NCI-H446 (cell line): ENCODE results near the gene SNCAIP.
A peak's percentile ranks its signal among the peaks of the same experiment; 100 is the strongest.

ENCODE experiments used
- DNase-seq, 2 experiments: peaks; one replicate each; lab custom pipeline; 2025; lab: John Stamatoyannopoulos, UW

The SNCAIP gene

DNA sequence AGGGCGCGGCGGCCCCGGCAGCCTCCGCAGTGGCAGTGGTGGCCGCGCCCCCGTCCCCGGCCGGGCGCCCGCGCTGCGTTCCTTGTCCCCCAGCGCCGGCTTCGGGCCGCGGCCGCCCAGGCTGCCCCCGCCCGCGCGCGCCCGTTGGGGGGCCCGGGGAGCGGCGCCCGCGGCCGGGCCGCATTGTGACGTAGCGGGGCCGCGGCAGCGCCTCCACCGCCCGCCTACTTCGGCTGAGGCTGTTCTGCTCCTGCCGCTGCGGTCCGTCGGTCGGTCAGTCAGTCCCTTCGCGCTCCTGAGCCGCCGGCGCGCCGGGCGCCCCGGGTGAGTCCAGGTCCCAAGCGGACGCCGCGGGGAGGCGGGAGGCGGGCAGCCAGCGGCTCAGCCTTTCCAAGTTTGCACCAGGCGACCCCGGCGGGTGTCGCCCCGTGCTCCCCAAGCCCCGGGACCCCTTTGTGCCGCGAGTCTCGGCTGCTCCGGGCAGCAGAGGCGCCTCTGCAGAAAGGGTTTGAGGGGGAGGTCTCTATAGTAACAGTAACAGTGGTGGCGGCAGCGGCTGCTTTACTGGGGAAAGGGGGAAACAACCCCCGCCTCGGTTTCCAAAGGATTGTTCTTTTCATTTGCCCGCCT lies at the start of gene SNCAIP:
Gene SNCAIP, plus strand, starts transcription at position 277 of the 630 bp plus-strand sequence. CDS start 78,898 bp downstream, outside the sequence.
- peak in 1 of 2 experiments; percentile 42 for DNase-seq

DNA sequence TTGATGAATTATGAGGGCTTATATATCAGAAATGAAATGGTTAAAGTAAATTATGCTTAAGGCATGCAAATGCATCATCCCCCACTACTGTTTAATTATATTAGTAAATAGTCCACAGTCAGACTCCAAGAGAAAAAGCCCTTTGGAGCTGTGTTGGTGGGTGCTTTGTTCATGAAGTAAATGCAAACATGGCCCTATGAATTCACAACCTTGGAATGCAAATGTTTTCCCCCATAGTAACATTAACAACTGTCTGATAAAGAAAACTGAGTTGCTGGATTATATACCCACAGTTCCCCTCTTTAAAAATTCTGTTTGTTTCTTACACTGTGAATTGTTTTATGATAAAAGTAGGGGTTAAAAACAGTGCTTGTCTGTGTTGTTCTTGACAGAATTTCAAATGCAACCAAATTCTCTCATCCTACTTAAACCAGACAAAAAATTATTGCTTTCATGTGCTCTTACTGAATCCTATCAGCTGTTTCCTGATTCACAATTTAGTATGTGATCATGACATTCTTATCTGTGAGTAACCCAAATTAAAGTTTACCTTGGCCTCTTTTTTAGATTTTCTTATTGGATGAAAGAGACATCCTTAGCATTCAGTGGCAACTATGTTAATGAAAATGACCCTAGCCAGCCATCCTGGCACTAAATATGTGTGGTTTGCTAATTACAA lies 48.5 kb upstream of the SNCAIP start:
- DNase-seq, result no peak

DNA sequence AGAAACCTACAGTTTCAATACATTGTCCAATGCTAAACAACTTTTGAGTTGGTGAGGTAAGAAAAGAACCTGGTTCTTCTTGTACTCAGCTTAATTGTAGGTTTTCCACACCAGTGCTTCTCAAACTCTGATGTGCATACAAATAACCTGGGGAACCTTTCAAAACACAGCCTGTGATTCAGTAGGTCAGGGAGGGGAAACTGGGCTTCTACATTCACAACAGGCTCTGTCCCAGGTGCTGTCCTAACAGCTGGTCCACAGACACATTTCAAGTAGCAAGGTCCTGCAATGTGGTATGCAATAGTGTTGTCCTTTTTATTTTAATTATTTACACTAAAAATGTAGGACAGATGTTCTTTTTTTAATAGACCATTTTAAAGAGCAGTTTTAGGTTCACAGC lies 47.4 kb upstream of the SNCAIP start:
- DNase-seq, result no peak

DNA sequence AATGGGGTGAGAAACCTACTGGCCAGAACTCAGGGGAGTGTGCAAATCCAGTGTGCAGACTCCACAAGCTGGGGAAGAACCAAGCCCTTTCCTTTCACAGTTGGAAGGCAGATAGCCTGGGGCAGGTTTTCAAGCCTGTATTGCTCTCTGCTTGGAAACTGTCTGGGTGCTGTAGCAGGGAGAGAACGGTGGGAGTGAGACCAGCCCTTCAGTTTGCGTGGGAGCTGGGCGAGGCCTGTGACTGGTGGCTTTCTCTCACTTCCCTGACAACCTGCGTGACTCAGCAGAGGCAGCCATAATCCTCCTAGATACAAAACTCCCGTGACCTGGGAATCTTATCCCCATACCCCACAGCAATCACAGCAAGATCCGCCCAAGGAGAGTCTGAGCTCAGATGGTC lies 44.9 kb upstream of the SNCAIP start:
- DNase-seq, result no peak

DNA sequence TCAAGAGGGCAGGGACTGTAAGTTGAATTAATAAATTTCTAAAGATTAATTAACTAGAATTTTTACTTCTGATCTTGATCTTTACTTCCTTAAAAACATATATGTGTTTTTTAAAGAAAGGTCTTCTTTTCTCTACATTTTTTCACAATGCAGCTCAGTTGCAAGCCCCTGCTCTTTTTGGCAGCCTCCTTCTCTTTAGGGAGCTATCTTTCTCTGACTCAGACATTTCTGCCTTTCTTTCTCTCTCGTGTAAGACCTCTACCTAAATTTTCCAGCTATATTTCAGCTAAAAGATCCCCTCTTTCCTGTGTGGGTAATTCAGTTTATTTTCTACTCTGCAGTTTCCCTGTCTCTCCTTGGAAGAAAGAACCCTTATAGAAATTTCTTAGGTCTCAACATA lies 38.3 kb upstream of the SNCAIP start:
- no peak for DNase-seq

DNA sequence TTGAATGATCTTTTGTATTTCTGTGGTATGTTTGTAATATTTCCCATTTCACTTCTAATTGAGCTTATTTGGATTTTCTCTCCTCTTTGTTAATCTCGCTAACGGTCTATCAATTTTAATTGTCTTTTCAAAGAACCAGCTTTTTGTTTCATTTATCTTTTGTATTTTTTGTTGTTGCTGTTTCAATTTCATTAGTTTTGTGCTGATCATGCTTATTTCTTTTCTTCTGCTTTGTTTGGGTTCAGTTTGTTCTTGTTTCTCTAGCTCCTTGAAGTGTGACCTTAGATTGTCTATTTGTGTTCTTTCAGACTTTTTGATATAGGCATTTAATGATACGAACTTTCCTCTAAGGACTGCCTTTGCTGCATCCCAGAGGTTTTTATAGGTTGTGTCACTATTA lies 28.4 kb upstream of the SNCAIP start:
- DNase-seq, result no peak

DNA sequence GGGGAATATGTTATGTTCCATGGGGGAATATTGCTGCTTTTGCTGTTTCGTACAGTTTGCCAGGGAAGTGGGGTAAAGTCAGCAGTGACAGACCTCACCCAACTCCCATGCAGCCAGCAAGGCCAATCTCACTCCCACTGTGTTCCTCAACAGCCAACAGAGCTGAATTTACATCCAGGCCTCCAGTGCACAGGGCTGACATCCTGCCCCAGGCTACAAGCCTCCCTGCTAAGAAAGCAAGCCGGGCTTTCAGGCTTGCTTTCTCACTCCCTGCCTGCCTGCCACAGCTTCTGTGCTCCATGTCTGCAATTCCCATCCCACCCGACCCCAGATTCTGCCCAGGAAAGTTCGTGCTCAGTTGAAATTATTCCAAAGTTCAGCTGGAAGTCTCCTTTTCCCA lies 25.5 kb upstream of the SNCAIP start:
- no peak for DNase-seq

DNA sequence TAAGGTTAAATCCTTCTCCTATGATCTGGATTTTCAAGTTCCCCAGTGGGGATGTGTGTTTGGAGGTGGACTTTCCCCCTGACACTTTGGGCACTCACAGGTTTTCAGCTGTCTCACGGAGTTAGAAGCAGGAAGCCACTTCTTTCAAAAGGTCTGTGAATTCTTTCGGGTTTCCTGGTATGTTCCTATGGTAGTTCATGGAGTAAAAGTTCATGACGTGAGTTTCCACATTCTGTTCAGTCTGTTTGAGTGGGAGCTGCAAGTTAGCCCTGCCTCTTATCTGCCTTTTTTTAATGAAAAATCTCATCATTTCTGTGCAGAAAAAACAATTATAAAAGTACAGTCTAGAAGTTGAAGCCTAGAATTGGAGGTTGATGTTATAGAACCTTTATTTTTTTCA lies 24.9 kb upstream of the SNCAIP start:
- DNase-seq, result no peak

DNA sequence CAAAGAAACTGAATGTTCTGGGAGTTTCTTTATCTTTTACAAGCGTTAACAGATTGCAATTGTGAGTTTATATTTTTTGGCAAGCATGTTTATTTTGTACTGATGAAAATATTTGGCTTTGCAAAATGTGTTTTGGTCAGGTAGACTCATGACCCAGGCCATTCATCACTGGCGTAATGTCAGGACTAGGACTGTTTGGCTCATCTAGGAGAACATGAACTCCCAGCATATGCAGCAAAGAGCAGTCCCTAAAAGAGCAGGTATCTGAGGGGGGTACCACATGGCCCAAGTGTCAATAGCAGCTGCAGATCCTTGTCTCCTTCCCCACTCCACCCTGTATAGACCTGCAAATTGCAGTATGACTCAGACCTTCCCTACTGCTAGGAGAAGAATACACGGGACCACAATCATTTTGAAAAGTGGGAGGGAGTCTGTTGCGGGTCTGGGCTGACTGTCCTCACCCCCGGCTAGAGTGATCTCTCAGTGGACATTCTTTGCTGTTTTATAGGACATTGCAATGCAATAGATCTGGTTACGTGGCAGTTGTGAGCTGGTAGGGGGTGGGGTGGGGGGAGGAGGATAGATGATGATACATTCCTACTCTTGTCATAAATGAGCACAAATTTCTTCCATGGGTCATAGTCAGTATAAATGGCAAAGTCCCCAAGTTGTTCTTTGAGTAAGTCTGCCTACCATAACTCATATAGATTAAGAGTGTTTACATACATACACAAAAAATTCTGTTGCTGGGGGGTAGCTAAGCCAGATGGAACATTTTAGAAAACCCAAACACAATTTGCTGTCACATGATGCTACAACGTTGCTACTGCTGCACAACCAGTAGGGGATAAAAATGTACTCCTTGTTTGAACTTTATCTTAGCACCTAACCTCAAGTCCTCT lies 20.8 kb upstream of the SNCAIP start:
- peak in 1 of 2 experiments; percentile 6 for DNase-seq

DNA sequence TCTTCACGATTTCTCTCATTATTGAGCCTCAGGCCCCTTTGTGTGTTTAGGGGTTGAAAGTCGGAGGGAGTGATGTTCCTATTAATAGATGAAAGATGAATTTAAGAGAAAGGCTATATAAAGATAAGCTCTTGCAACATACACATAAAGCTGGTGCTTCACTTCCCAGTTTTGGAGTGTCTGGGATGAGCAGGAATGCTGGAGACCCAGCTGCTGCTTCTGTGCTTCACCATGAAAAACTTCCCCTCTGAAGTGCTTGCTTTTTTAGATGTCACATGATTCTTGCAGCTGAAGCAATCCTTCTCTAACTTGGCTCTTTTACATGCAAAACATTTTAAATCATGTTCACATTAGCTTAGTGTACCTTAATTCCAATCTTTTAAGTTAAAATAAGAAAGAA lies 19.7 kb upstream of the SNCAIP start:
- DNase-seq, result peak in 1 of 2 experiments; percentile 4

DNA sequence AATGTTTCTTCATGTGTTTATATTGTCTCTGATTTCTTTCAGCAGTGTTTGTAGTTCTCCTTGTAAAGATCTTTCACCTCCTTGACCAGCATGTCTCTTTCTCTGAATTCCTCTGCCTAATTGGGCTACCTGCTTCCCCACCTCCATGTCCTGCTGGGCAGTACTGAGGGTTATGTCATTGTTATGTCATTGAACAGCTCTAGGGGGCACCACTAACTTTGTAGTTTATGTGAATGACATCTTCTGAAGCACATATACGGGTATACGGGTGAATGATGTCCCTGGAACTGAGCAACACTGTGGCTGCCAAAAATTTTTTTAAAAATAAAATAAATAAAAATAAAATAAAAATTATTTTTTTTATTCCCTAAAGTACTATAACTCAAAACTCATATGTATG lies 16.9 kb upstream of the SNCAIP start:
- DNase-seq, result peak; percentile 15 to 57

DNA sequence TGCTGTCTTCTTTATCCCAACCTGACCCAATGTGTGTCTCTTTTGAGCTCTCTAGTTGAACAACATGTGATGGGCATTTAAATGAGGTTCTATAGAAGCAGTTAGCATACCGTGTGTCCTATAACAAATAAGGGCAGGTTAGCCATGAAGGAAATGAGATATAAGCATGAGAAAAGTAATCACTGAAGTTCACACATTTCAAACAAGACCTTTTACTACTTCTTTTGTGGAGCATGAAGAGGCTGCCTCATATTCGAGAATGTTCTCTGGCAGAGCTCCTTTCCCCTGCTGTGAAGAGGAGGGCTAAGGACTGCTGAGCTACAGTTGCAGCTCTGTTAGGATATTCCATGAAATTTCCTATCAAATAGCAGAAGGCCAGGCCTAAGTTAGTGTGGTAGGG lies 15.2 kb upstream of the SNCAIP start:
- peak in 1 of 2 experiments; percentile 13 for DNase-seq

DNA sequence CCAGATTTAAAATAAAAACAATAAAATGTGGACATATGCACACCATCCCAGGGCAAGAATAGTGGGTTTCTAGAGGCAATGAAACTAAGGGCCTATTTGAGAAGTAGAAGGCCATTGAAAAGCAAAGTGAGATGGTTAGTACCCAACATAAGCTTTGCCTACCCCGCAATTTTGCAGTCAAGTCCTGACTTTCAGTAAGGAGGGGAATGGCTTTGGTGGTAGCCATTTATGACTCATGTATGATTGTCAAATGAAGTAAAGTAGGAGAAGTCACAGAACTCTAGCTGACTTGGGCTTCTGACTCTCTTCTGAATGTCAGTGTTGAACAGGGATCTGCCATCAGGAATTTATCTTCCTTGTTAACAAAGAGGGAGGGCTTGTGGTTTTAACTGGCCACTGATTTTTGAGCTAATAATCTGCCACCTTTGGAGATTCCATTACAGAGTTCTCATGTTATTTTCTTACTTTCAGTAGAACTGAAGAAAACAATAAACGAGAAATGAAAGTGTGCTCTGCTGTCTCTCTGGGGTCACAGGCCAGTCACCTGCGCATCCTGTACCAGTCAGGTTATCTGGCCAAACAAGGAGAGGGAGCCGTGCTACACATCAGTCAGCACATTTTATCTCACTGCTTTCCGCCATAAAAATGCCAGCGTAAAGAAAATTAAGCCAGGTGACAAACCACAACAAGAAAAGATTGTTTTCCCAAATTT lies 14.3 kb upstream of the SNCAIP start:
- no peak for DNase-seq

DNA sequence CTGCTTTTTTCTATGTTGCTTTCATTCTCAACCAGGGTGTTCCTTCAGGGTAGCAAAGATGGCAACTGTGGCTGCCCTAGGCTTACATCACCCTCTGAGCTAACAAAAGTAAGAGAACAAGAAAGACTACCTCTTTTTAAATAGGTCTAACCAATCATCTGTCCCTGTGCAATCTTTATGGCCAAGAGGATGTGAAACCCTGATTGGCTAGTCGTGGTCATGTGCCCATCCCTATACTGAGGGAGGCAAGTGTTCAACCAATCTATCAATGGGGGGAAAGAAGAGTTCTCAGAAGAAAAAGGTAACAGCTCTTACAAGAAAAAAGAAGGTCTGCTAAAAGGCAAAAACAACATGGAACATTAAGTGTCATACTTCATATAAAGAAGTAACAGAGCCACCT lies 11.7 kb upstream of the SNCAIP start:
- DNase-seq, result peak; percentile 51 to 72

DNA sequence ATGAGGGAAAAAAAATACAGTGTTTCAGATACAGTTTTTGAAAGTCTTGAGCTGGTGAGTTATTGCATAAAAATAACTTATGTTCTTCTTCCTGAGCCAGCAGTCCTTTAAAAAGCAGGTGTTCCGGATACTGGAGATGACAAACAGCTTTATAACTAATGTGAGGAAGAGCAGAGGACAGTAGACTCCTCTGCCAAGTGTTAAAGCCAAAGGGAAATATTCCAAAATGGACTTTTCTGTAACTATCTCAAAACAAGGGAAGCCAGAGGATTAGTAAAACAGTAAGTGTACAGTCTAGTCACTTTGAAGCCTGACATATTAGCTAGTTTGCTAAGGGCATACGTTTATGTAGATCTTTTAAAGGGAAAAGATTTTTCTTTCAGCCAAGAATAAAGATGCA lies 11.0 kb upstream of the SNCAIP start:
- DNase-seq, result peak; percentile 65 to 79

DNA sequence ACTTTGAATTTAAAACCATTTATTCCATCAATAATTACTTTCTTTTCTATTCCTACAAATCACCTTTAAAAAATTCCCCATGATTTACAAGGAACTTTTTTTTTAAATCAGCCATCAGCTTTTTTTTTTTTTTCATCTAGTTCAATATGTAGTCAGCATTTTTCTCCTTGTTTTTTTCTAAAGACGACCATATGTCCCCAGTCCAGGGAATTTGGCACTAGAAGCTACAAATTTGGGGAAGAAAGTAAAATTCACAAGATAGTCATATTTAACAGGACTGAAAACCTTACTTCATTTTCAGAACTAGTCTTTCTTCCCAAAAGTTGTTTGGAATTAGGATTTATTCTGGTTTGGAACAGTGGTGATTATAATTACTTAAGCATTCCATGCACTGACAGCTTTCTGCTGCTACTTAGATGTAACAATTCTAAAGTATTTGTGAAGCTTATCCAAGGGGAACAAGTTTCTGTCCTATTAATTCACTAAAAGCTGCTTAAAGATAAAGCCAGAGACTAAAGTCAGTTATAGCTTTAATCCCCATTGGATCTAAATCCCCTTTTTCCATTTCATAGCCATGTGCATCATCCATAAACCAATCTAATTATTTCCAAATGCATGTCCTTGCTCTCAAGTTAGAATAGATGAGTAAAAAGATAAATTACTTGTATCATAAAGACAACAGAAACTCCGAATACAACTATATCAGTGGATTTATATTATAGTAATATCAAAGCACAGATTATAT lies 7.4 kb upstream of the SNCAIP start:
- peak; percentile 45 to 66 for DNase-seq

DNA sequence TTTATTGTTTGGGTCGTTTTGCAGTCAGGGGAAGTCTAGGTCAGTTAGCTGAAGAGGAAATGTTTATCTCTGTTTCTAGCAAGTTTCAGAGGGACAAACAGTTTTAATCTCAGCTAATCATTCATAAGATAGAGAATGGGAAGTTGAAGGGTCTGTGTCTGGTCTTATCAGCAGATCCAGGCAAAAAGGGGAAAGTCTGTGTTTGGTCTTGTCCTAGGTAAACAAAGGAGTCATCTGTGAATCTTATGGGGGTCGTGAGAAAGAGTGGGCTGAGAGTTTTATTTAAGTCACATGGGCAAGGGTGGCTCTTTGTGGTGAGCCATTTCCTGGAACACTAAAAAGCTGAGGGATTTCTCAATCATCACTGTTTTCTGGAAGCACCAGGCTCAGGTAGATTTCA lies 5.6 kb upstream of the SNCAIP start:
- DNase-seq, result no peak

DNA sequence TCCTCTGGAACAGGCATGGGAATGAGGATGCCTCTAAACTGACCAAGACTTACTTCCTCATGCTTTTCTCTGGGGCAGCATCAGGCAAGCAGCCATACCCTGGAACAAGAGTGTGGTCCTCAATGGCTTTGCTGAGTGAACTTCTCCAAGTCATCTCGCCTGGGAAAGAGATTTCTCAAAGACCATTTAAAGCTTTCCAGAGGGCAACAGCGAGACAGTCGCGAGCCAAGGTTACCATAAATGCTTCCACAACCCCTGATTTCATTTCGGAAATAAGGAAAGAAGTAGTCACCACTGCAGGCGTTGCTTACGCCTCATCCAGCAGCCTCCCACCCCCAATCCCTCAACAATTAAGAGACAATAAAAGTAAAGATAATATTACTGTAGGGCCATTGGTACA lies 1.1 kb upstream of the SNCAIP start:
- DNase-seq, result peak in 1 of 2 experiments; percentile 25

DNA sequence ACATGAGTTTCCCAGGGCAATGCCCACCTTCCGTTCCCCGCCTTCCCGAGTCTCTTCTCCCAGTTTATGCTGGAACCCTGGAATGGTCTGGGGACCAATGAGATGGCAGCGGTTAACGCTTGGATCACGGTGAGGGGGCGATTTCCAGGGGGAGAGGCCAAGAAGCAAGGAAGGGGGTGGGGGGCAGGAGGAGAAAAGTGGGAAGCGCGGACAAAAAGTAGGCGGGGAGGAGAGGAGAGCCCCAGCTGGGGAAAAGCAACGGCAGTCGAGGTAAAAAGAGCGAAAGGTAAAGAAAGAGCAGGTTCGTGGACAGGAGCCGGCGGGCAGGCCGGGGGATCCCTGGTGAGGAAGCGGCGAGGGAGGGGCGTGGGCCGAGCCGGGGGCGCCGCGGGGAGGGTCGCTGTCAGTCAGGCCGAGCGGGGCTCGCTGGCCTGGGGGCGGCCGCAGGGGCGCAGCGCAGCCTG lies 508 bp upstream of the SNCAIP start:
- DNase-seq, result peak; percentile 50 to 69

DNA sequence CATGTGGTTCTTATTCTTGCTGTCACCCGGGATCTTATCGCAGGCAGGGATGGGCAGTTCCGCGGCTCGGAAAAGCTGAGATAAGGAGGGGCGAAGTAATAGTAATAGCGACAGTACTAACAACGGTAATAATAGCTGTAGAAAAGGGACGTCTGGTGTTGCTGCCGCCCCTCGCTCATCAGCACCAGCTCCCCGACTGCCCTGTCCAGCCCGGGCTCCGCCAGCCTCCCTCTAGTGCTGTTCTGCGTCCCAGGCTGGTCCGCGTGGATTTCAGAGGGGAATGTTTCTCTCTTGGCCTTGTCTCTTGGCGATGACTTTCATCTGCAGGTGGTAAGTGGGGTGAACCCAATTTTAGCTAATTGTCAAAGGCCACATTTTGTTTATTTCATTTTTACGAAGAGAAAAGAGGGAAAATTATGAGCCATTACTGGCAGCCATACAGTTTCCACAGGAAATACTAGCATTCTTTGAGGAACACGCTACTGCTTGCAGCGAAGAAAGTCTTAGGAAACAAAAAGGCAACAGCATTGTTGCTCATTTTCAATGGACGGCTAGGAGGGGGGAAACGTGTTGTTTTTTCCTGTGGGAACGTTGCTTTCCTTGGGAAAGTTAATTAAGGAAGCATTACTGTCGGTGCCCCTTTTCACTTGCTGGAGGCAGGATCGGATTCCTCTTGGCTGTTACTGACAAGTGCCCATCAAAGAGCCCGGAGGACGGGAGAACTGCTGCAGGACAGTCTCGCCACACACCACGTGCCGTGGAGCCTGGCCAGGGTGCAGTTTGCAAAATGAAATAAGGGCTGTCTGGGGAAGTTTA lies 762 bp downstream of the SNCAIP start:
- DNase-seq, result peak in 1 of 2 experiments; percentile 15
